Myocyte (in vitro differentiated cells): ENCODE measurements around the gene APBA2. TPM values are rescaled to one million over a fixed set of nuclear protein-coding genes. Genes with fewer than 3 reads are reported as not detected.

Experiments
- DNase-seq: peaks from one replicate; pipeline ENCODE4 v3.0.0-alpha.2; 2012; ENCODE audit warnings: low read depth
- total RNA-seq: library from RNA; depleted of rRNA; stranded (reverse); fragments of >200 nt; gene quantifications from 2 replicates; pipeline ENCODE4 v1.2.3, GENCODE V29; 2014

The APBA2 gene
- total RNA-seq, 1 donor from 2014 or later: not detected

DNA sequence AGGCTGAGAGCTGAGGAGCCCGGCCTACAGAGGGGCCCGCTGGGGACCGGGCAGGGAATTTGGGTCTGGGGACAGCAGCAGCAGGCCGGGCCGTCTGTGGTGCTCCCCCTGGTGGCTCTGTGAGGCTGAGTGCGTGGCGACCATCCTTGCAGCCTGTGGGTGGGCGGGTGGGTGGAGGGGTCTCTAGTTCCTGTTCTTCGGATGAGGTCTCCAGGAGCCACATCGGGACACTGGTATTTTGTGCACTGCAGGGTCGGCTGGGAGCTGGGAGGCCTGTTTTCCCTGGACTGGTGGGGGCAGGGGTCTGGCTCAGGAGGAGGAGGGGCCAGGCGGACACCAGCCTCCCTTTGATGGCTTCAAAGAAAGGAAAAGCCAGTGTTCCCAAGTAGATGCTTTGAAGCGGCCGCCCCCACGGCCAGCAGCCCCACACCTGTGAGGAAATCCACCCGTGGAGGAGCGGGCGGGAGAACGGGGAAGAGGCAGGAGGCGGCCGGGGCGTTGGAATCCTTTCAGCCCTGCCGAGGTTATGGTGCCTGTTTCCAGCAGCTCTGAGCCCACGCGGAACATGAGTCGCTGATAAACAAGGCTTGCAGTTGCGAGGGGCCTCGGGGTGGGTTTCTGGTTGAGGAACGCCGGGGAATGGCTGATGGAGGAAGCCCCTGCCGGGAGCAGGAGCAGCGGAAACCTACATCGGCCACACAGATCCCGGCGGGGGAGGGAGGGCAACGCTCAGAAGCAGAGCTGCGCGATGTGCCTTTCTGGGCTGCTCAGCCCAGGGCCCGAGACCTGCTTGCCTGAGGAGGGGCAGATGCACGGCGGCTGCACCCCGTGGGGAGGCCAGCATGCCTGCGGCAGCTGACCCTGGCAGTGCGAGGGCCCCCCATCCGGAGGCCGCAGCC lies 229.6 kb downstream of the APBA2 start:
- no peak for DNase-seq

DNA sequence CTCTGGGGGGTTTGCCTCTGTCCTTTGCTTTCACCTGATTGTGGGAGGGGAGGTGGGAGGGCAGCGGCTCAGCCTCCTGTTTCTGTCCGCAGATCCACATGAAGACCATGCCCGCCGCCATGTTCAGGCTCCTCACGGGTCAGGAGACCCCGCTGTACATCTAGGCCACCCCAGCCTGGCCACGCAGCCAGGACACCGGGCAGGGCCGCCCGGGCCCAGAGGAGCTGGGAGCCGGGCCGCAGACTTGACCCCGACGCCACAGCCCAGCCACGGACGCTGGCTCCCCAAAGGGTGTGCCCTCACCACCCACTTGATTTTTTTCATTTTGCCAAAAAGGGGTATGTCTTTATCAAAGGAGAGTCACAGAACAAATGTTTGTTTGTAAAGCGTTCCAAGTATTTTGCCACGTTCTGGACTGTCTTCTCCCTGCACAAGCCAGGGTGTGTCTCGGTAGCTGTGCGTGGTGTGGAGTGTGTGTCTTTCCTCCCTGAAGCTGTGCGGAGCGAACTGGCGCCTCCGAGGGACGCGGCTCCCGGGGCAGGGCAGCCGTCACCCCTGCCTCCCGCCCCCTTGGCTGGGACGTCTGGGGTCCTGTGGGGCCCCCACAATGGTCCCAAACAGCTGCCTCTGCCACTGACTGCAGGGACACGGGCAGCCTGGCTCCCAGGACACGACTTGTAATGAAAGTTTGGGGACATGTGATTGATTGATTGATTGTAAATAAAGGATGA lies 231.4 kb downstream of the APBA2 start:
- no peak for DNase-seq

DNA sequence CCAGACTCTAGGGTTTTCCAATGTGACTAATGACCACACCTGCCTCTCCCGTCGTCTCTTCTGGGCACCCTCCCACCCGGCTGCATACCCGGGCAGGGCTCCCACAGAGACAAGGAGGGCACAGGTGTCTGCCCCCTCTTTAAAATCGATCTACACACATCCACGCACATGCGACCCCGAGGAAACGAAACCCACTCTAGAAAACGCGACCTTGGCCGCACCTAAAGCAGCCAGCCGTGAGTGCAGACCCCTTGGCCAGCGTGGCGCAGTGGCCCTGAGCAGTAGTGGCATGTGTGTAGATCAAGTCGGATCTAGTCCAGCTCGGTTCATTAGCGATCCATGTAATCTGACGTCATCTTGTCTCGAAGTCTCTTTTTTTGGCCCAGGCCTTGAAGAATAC lies 232.0 kb downstream of the APBA2 start:
- no peak for DNase-seq

DNA sequence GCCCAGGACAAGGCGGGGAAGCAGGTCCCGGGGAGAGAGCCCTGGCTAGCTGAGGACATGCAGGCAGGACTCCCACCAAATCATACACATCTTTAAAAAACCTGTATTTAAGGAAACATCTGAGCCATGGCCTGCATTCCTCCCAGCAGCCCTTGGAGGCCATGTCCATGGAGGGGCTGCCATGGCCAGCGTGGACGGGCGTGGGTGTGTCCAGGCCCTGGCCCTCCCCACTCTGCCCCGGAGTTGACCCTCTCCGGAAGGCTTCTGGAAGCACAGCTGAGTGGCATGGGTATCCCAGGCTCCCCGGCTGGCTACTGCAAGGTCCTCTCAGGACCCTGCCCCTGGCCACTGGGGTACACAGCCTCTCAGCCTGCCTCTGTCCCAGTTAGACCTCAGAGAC lies 234.1 kb downstream of the APBA2 start:
- no peak for DNase-seq

DNA sequence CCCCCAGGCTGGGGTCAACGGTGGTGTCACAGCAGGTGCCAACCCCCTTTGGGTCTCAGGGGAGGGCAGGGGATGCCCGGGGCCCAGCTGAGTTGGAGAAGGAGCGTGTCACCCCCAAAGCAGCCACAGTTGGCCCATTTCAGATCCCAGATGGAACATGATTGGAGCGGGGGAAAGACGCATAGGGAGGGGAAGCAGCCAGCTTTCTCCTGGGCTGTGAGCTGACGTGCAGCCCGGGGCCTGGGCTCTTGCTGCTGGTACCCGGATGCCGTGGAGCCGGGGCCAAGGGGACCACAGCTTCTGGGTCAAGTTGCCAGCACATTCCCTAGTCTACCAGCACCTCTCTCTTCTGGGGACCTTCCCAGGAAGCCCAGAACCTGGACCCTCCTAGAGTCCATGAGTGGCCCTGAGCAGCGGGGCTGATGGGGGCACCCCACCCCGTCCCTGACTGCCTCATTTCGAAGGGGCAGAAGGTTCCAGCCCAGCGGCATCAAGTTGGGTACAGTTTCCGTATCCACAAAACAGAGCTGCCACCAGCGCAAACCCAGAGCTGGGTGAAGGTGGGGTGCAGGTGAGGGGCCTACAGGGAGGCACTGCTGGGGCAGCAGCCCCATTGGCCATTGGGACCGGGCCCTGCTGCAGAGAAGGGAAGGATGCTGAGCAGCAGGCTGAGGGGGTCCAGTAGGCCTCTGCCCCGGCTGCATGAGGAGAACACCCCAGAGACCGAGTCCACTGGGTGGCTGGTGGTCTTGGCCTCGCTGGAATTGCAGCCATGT lies 235.0 kb downstream of the APBA2 start:
- DNase-seq: no peak

DNA sequence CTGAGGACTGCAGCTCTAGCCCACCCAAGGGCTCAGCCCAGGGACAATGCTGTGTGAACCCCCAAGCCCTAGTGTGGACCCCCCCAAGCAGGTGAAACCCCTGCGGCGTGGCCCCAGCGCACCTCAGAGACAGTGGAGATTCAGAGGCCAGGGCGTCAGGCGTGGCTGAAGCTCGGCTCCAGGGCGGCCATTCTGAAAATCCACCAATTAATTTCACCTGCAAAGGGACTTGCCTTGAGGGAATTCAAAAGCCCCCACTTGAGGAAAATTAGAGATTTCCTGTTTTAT lies 235.5 kb downstream of the APBA2 start:
- DNase-seq: no peak

DNA sequence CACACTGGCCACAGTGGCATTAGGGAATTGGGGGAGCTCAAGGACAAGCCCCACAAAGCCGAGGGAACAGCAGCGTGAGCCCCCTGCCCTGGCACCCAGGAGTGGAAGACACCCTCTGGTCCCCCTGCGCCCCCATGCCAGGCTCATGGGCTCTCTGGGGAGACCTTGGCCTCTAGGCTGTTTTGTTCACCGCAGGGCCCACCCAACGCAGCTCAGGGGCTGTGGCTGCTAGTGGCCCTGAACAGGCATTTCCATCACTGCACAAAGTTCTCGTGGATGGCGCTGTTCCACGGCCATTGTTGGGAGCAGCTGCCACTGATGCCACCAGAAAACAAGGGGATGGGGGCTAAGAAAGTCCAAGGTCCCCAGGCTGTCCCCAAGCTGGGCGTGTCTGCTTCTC lies 236.1 kb downstream of the APBA2 start:
- no peak for DNase-seq

DNA sequence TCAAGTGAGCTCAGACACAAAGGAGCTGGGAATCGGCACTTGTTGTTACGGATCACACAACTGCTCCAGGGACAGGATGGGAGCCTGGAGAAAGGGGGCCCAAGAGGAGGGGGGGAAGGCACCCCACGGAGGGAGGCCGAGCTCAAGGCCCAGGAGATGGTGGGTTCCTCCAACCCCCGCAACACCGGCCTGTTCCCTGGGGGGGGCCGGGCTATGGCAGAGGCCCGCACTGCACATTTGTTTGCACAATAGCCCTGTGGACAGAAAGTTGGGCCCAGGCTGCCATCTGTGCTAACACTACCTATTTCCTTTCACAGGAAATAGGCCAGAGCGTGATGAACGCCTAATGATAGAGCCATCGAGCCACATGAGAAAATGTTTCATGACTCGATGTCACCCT lies 236.7 kb downstream of the APBA2 start:
- DNase-seq: no peak

DNA sequence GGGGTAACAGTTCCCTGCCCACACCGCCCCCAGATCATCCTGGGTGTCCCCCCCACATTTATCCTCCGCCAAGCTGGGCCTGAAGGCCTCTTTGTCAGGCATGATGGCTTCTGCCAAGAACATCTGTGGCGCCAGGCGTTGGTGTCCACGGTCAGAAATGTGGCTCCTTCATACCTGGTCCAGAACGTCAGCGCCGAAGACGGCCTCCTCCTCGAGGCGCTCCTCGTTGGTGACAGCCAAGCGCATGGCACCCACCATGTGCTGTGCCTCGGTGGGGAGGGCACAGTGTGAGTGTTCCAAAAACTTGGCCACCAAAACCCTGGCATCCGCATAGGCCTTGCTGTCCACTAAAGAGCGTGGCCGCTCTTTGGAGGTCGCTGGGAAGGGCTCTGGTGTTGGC lies 237.4 kb downstream of the APBA2 start:
- DNase-seq: no peak

DNA sequence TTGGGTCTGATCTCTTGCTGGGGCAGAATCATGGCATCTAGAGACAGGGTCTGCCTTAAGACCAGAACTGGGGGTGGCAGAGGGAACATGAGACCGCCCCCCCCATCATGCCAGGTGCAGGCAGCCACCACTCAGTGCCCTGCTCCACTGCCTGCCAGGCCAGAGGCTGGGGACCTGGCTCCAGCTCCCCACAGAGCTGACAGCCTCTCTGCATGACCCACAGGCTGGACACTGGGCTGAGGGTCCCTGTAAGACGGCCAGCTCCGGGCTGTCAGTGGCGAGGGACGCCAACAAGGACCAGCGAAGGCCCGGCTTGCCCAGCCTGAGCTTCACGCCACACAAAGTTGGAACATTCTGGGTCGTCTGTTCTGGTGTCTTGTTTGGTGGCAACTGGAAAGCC lies 238.2 kb downstream of the APBA2 start:
- DNase-seq: no peak

DNA sequence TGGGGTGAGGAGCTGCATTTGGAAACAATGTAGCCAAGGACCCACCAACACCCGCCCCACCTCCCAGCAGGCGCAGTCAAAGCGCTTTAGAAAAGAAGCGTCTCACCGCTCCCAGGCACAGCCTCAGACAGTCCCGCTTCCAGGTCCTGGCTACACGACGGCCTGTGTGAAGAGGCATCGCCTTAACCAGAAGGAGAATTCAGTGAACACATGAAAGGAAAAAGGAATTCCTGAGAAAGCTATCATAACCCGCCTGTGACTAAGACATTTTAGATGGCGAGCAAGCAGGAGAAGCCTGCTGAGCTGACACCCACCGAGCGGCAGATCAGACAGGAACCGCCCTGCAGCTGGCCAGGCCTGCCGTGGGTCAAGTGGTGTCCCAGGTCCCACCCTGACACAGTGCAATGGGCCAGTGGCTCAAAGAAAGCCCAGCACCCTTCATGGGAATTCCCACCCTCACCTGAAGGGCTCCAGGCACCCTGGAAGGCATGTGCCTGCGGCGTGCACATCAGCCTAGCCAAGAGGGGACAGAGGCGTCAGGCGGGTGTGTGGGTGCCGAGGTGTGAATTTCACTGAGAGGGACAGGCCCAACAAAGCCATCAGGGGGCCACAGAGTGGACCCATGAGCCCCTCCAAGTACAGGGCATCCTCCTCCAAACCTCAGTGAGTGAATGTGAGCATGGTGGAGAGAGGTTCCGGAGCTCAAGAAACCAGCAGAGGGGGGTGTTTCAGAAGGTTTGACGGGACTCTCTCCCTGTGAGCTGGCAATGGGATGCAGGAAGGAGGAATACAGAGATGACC lies 239.0 kb downstream of the APBA2 start:
- DNase-seq: no peak

DNA sequence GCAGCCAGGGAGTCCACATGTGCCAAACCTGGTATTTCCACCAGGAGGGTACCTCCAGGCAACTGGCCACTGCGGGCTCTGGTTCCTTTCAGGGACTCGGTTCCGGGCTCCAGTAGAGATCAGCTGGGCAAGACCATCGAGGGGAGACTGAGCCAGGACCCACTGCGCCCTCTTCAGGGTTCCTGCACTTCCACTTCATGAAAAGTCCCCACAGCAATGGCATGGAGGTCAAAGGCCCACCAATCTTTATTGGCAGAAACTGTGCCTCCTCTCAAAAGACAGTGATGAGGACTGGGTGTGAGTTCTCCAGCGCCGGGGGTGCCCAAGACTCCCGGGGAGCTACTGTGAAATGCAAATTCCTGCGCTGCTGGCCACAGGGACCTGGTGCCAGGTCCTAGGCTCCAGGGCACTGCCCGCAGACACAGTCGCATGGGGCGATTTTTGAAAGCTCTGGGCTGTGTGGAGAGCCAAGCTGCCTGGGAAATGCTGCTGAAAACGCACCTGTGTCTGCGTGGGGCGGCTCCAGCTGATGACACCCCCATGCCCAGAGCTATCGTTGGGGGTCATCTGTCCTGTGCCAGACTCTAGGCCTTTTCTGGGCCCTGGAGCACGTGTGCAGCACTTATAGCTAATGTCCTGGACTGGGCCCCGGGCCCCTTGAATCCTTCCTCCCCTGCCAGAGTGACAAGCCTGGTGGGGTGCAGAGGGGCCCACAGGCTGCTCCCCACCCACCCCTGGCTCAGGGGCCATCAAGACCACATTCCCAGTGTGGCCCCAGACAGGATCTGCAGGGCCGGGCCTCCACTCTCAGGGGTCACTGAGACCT lies 239.8 kb downstream of the APBA2 start:
- DNase-seq: no peak

DNA sequence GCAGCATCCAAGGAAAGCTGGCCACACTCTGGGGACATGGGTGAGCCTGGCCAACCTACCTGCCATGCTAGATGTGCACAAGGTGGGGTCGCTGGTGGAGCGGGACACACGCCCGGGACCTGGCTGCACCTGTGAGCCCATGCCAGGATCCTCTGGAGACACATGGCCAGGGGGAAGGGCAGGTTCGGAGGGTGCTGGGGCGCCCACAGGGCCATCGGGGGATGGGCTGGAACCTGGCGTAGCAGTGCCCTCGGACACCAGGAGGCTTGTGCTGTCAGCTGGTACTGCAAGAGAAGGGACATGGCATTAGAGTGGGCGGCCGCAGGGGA lies 240.4 kb downstream of the APBA2 start:
- DNase-seq: no peak

DNA sequence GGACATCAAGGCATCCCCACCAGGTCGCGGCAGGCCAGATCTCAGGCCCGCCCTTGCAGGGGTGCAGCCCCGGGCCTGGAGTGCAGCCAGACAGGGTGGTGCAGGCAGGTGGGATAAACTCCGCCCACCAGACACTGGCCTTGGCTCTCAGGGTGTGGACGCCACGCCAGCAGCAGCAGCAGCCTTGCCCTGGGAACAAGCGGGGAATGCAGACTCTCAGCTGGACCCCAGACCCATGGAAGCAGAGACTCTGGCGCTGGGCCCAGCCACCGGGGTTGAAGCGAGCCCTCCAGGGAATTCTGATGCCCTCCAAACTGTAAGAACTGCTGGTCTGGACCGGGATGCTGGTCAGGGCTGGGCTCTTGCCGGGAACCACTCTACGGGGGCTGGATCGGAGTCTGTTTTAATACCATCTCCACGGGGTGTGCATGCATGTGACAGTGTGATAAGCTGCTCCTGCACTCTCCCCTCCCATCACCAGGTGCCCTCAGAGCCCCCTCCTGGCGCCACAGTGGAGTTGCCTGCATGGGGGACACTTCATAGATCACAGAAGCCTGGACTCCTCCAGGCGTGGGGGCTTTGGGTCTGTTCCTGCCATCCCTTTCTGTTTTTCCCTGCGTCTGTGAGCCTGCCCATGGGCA lies 241.2 kb downstream of the APBA2 start:
- DNase-seq: no peak

DNA sequence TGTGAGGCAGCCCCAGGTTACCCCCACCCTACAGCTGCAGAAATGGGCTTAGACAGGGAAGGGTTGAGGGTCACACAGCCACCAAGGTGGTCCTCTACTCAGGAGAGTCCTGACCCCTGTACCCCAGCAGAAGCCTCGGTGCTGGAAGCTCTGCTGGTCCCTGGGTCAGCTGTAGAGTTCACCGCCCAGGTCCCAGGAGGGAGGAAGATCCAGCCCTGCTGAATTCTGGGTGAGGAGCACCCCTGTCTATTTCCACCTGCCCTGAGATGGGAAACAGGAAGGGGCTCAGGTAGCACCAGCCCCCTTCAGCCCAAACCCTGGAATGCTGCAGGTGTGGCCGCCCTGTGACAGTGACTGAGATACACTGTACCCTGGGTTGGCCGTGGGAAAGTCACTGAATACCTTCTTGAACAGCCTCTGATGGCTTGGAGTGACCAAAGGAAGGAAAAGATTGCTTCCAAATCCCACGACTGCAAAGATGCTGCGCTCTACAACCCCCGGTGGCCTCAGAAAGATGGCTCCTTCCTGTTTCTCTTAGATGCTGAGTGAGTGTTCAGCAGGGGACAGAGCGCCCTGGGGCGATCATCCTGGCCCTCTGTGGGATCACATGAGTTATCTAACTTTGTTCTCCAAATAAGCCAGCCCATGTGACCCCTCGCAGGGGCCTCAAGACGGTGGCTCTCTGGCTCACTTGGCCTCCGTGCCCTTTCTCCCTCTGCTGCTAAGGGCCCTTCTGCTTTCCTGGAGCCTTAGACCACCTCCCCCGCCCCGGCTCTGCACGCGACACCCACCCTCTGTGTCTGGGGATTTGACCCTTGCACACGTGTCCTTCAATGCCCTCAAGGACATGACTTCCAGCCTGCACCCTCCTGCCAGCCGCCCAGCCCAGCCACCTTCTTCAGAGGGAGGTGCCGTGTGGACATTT lies 242.0 kb downstream of the APBA2 start:
- no peak for DNase-seq

DNA sequence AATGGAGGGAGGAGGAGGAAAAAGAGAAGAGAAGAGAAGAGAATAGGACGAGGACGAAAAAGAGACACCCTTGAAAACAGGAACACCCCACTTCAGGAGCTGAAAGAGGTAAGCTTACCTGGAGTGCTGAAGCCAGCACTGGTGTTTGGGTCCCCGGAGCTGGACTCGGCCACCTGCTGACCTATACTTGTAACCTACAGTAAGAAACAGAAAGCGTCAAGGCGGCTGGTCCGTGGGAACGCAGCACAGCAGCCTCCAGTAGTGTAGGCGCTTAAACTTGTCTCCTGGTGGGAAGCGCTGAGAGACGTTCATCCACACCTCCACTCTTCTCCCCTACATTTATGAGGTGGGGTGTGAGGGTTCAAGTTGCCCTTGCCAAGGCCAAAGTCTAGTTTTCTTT lies 242.9 kb downstream of the APBA2 start:
- DNase-seq: no peak

DNA sequence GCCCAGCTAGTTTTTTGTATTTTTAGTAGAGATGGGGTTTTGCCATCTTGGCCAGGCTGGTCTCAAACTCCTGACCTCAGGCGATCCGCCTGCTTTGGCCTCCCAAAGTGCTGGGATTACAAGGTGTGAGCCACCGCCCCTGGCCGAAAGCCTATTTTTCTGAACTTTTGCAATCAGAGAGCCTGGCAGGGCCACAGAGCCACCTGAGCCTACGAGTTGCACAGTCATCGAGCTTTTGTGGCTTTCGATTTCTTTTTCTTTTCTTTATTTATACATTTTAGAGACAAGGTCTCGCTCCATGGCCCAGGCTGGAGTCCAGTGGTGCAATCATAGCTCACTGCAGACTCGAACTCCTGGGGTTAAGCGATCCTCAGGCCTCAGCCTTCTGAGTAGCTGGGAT lies 243.4 kb downstream of the APBA2 start:
- DNase-seq: no peak

DNA sequence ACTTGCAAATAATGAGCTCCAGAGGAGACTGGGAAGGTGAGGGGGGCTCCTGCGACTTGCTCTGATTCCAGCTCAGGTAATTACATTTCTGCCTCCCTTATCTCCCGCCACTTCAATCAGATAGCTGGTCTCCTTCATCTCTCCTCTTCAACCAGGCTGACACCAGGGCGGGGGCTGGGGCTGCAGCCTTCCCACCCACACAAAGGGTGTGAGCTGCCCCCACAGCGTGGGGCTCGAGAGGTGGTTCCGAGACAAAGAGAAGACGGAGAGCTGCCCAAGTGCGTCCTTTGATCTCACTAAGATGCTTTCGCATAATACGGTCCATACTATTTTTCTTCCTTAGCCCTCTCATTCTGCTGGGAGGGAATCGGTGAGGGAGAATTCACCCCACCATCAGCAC lies 244.2 kb downstream of the APBA2 start:
- DNase-seq: no peak

DNA sequence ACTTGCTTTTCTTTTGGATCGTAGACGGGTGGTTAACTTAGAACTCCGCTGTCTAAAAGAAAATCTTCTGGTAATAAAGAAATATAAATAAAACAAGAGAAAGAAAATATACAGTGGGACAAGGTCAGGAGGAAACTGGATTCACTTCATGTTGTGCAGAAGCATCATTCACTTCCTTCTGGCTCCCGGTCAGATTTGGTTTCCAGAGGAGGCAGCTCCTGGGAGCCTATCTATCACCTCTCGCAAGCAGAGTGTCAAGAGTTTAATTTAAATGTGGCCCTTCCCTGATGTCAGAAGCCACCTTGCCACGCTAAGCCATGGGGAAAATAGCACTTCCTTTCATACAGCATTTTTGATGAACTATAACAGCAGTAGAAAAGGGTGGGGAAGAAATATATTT lies 244.7 kb downstream of the APBA2 start:
- DNase-seq: no peak
